Measurements from ENCODE around the gene RNF152.

Gene RNF152

GRCh38 chr18:61888622-61889021, 4.2 kb downstream of the RNF152 start:
- FAIRE-seq (no peak), DNase-seq (ENCODE audit: insufficient read length, low spot score) (no peak)
- no peak for TF ChIP-seq POLR2A (IDR thresholded peaks at IDR 0.05; ENCODE audit: low read depth, low read length)

- TF ChIP-seq POLR2A (IDR thresholded peaks at IDR 0.05; ENCODE audit: low read depth, low read length) = no peak
- FAIRE-seq (no peak), DNase-seq (ENCODE audit: insufficient read length, low spot score) (no peak)
Measured at GRCh38 chr18:61887838-61888237, 5.0 kb downstream of the RNF152 start.

GRCh38 chr18:61883547-61883946, 9.3 kb downstream of the RNF152 start:
- FAIRE-seq (no peak), DNase-seq (ENCODE audit: insufficient read length, low spot score) (no peak)
- TF ChIP-seq POLR2A (IDR thresholded peaks at IDR 0.05; ENCODE audit: low read depth, low read length) = no peak

GRCh38 chr18:61882296-61883004, 10.4 kb downstream of the RNF152 start:
- FAIRE-seq (no peak), DNase-seq (ENCODE audit: insufficient read length, low spot score) (no peak)
- TF ChIP-seq POLR2A (IDR thresholded peaks at IDR 0.05; ENCODE audit: low read depth, low read length) = no peak

- TF ChIP-seq POLR2A (IDR thresholded peaks at IDR 0.05; ENCODE audit: low read depth, low read length) = no peak
- DNase-seq (ENCODE audit: insufficient read length, low spot score) (no peak), FAIRE-seq (no peak)
Measured at GRCh38 chr18:61876899-61877298, 15.9 kb downstream of the RNF152 start.

- no peak for FAIRE-seq
- TF ChIP-seq POLR2A (IDR thresholded peaks at IDR 0.05; ENCODE audit: low read depth, low read length) = no peak
- DNase-seq (ENCODE audit: insufficient read length, low spot score) = no peak
Measured at GRCh38 chr18:61870151-61870550, 22.7 kb downstream of the RNF152 start.

DNA sequence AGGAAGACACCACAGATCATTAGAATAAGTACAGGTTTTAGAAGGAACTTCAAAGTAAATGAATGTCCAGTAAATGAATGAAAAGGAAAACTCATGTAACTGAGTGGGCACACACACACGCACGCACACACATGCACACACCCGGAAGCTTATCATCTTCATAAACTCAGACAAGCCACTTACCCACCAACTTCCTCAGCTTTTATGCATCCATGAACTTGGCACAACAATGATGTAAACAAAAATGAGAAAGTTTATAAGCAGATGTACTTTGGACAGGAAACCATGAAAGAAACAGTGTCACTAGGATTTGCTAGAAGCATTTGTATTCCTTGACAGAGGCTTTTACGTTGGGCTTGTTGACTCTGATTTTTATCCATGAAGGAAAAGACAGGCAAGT, 23.2 kb downstream of the RNF152 start:
- DNase-seq (ENCODE audit: insufficient read length, low spot score) (no peak), FAIRE-seq (no peak)
- no peak for TF ChIP-seq POLR2A (IDR thresholded peaks at IDR 0.05; ENCODE audit: low read depth, low read length)

DNA sequence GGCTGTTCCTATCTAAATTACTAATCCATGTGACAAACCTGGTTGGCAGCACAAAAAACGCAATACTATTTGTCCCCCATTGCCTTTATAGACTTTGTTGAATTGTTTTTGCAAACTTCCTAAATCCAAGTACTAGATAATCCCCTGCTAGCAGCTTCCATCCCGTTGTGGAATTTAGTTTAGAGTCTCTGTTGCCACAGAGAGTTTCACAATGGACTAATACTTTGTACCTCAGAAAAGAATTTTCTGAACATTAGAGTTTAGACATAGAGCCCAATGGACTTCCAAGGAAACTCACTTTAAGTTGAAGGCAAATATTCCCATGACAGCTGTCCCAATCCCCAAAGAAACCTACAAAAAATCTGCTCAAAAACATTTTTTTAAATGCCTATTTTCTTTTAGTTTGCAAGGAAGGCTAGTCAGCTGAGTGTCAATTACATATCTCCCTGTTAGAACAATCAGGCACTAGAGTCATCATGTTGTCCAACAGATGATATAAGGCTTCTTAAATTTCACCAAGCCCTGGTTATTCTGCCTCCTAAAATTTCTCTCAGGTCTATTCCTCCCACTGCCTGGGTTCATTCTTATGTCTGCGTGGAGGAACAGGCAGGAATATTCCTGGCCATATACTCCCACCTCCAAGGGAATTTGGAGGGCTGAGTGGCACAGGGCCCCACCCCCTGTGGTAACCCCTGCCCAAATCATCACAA, 27.2 kb downstream of the RNF152 start:
- no peak for FAIRE-seq

DNA sequence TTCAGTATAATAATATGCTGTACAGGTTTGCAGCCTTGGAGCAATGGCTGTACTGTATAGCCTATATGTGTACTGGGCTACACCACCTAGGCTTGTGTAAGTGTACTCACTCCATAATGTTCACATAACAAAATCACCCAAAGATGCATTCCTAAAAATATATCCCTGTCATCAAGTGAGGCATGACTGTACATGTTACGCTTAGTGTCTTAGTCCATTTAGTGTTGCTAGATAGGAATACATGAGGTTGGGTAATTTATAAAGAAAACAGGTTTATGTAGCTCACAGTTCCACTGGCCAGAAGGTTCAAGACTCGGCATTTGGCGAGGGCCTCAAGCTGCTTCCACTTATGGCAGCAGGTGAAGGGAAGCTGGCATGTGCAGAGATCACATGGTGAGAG, 31.4 kb downstream of the RNF152 start:
- FAIRE-seq (no peak), DNase-seq (ENCODE audit: insufficient read length, low spot score) (no peak)
- no peak for TF ChIP-seq POLR2A (IDR thresholded peaks at IDR 0.05; ENCODE audit: low read depth, low read length)

More for the DNA sequence above, 27.2 kb downstream of the RNF152 start:
- DNase-seq (ENCODE audit: insufficient read length, low spot score) = no peak
- no peak for TF ChIP-seq POLR2A (IDR thresholded peaks at IDR 0.05; ENCODE audit: low read depth, low read length)

DNA sequence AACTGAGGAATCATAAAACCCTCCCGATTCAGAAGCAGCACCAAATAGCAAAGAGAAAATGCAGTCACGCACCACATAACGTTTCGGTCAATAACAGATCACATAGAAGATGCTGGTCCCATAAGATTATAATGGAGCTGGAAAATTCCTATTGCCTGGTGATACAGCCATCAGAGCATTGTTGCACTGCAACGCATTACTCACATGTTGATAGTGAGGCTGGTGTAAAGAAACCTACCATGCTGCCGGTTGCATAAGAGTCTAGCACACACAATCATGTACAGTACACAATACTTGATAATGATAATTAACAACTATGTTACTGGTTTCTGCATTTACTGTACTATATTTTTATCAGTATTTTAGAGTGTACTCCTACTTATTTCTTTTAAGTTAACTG, 32.5 kb downstream of the RNF152 start:
- TF ChIP-seq POLR2A (IDR thresholded peaks at IDR 0.05; ENCODE audit: low read depth, low read length) = no peak
- FAIRE-seq (no peak), DNase-seq (ENCODE audit: insufficient read length, low spot score) (no peak)

DNA sequence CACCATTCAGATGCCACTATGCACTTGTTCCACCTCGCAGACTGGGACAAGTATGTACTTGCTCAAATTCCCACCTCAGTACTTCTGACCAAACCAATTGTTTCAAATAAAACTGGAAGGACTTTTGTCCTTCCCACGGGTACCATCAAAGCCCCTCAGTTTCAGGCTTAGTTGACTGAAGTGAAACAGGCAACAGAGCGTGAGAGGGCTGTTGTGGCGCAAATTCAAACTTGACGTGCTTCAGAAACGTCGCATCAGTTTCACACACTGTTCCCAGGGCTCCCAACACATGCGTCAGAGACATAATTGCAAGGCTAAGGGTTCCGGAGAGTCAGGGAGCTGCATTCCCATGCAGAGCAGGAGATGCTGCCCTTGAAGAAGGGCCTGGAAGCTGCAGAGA, 33.7 kb downstream of the RNF152 start:
- FAIRE-seq (no peak), DNase-seq (ENCODE audit: insufficient read length, low spot score) (no peak)
- no peak for TF ChIP-seq POLR2A (IDR thresholded peaks at IDR 0.05; ENCODE audit: low read depth, low read length)

DNA sequence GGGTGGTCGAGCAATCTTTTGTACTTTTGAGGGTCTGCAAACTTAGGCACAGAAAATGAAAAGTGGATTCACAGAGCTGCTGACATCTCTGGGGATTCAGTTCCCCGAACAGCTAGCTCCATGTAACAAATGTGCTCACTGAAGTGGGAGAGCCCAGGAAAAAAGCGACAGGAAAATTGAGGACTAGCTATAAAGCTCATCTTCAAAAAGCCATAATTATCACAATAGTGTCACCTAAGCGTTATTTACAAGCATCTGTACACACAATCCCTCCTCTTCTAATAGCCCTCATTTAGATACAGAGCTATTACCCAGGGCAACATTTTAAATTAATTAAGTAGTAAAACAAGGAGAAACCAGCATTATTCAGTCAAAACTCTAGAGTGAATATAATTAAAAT, 36.1 kb downstream of the RNF152 start:
- TF ChIP-seq POLR2A (IDR thresholded peaks at IDR 0.05; ENCODE audit: low read depth, low read length) = no peak
- DNase-seq (ENCODE audit: insufficient read length, low spot score) (no peak), FAIRE-seq (no peak)

DNA sequence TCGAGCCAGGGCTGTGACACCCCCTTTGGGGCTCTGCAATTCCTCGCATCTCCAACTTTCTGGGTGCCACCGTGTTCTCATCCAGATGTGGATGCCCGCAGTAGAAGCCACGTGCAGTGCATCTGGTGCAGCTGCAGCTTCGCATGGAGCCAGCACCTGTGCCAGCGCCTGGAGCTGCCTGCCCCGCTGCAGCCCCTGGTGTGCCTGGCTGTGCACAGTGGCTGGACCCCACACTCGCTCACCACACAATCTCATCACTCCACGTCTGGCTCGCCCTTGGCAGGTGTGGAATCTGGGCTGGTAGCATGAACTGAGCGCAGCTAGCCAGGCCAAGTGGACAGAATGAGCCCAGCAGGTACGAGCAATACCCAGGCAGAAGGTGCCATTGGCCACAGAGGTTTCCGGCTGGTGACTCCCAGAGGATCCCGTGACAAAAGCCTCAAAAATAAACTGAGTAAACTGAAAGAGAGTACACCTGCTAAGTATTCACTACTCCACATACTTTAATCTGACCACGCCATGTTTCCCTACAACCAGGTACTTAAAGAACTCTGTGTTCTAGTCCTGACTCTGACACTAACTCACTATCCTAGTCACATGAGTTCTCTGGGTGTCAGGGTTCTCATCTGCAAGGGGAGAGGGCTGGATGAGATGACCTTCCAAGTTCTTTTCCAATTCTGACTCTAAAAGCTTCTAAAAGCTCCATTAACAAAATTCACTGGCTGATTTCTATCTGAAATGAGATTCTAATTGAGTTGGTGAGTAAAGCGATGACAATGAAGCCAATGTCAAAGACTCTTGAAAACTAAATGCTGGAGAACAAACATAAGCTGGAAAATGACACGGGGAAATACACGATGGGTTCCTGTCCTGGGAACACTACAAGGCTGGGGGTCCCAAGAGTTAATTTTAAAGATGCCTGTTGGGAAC, 37.1 kb downstream of the RNF152 start:
- no peak for TF ChIP-seq POLR2A (IDR thresholded peaks at IDR 0.05; ENCODE audit: low read depth, low read length)
- DNase-seq (ENCODE audit: insufficient read length, low spot score) (no peak), FAIRE-seq (no peak)

Data from H54 (cell line).